ENCODE data around the gene RAD23A. TPM values are rescaled to one million over a fixed set of nuclear protein-coding genes. Genes with fewer than 3 reads are reported as not detected.

RAD23A gene
- total and polyA plus RNA-seq, 10 of the 15 experiments (the other 5 are each of a cell fraction or from before 2014, with no cell fraction given) = 8.8 to 198 (median 119) TPM

- TF ChIP-seq ZBED1 (IDR thresholded peaks at IDR 0.05; ENCODE audit: borderline replicate concordance) (no peak), TCF12 (IDR thresholded peaks at IDR 0.05; ENCODE audit: low read depth, low read length) (peak; percentile 74; the same call in 1 of the 2 replicates), HDAC6 (IDR thresholded peaks at IDR 0.05; ENCODE audit: unreplicated experiment) (no peak), NFXL1 (IDR thresholded peaks at IDR 0.05; ENCODE audit: borderline replicate concordance) (0 out of 2 replicates have a peak, but pooled peaks have one; percentile 32), HSF1 (IDR thresholded peaks at IDR 0.05; ENCODE audit: low read depth, low read length) (no peak), YY1 (IDR thresholded peaks at IDR 0.05; ENCODE audit: low read depth, low read length) (peak; percentile 99), POLR2AphosphoS2 (IDR thresholded peaks at IDR 0.05; ENCODE audit: low read depth, low read length) (no peak), SRF (IDR thresholded peaks at IDR 0.05; ENCODE audit: low read depth in 2 of 2, low read length in 2 of 2) (no peak), ZNF384 (IDR thresholded peaks at IDR 0.05; ENCODE audit: borderline replicate concordance, low read depth, low read length) (no peak), BCLAF1 (IDR thresholded peaks at IDR 0.05) (no peak), HCFC1 (IDR thresholded peaks at IDR 0.05; ENCODE audit: low read length) (peak; percentile 65), NRF1 (conservative IDR thresholded peaks at IDR 0.05; ENCODE audit: low read depth, low read length) (no peak), SKIL (IDR thresholded peaks at IDR 0.05; ENCODE audit: low read depth, poor library complexity, severe bottlenecking) (no peak), TCF3 (IDR thresholded peaks at IDR 0.05; ENCODE audit: borderline replicate concordance, insufficient read depth, low read depth, low read length) (0 out of 2 replicates have a peak, but pooled peaks have one; percentile 16), JUNB (IDR thresholded peaks at IDR 0.05) (no peak), SMAD5 (IDR thresholded peaks at IDR 0.05; ENCODE audit: low read depth) (peak; percentile 65; the same call in 1 of the 2 replicates), PBX3 (IDR thresholded peaks at IDR 0.05; ENCODE audit: insufficient replicate concordance, low read depth, low read length) (no peak), NFYA (IDR thresholded peaks at IDR 0.05; ENCODE audit: borderline replicate concordance, low read depth, low read length) (no peak), POLR2AphosphoS5 (IDR thresholded peaks at IDR 0.05; ENCODE audit: low read length) (peak; percentile 91), SUZ12 (IDR thresholded peaks at IDR 0.05; ENCODE audit: unreplicated experiment) (no peak), CREB1 (IDR thresholded peaks at IDR 0.05; ENCODE audit: low read depth) (0 out of 2 replicates have a peak, but pooled peaks have one; percentile 20), ATF7 (IDR thresholded peaks at IDR 0.05; ENCODE audit: low read depth) (no peak)
Measured at GRCh38 chr19:12956446-12957388, 11.1 kb downstream of the RAD23A start, which contains the start of gene GADD45GIP1 (continued).

All from GM12878 (cell line).